Measurements from ENCODE around the gene TEN1.

- no peak for TF ChIP-seq CTCF (IDR thresholded peaks at IDR 0.05 in 8 of 11, conservative IDR thresholded peaks at IDR 0.05 in 3 of 11)
- no peak for TF ChIP-seq POLR2A (IDR thresholded peaks at IDR 0.05)
- TF ChIP-seq POLR2AphosphoS5 (IDR thresholded peaks at IDR 0.05) = peak in 1 of 3 donors; percentile 25
Observed at GRCh38 chr17:75937652-75938051, 41.4 kb upstream of the TEN1 start.
